ENCODE data around the gene ADGRL1. TPM values are rescaled to one million over a fixed set of nuclear protein-coding genes. Genes with fewer than 3 reads are reported as not detected.
"Not testable (repeated sequence)": the region's sequence is repeated elsewhere in the genome, so short reads cannot be mapped to it uniquely, and the experiment has no call there.

Gene ADGRL1
- total RNA-seq, 4 donors from 2014 or later: 22.8 to 58.6 (median 48.8) TPM

DNA sequence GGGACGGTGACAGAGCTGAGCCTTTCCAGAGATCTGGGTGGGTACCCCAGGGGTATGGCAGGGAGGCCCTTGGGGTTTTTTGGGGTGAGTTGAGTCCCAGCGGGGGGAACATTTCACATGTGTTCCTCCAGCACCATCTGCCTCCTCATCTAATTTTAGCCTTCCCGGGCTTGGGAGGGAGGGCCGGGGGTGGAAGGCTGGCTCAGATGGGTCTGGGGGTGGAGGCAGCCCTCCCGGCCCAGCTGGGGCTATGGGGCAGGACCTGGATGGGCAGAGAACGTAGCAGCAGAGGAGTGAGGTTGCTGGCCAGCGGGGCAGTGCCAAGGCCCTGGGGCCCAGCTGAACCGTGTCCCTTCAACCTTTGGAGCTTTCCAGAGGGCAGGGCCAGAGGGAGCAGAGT is 23.5 kb downstream of the ADGRL1 start:
- Histone ChIP-seq H3K36me3 (peaks cover 0 to 4% (median 0%) of the 10 kb centered on the region in 3 donors), H3K4me1 (no peaks in the 10 kb centered on the region), H3K9me3 (no peaks in the 10 kb centered on the region), H3K27me3 (no peaks in the 10 kb centered on the region), H3K27ac (no peak overlapping the region), H3K4me3 (no peak overlapping the region)
- no peak for DNase-seq
- no peak for TF ChIP-seq POLR2A (IDR thresholded peaks at IDR 0.05)
- TF ChIP-seq, protein P1, sequence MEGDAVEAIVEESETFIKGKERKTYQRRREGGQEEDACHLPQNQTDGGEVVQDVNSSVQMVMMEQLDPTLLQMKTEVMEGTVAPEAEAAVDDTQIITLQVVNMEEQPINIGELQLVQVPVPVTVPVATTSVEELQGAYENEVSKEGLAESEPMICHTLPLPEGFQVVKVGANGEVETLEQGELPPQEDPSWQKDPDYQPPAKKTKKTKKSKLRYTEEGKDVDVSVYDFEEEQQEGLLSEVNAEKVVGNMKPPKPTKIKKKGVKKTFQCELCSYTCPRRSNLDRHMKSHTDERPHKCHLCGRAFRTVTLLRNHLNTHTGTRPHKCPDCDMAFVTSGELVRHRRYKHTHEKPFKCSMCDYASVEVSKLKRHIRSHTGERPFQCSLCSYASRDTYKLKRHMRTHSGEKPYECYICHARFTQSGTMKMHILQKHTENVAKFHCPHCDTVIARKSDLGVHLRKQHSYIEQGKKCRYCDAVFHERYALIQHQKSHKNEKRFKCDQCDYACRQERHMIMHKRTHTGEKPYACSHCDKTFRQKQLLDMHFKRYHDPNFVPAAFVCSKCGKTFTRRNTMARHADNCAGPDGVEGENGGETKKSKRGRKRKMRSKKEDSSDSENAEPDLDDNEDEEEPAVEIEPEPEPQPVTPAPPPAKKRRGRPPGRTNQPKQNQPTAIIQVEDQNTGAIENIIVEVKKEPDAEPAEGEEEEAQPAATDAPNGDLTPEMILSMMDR (IDR thresholded peaks at IDR 0.05): no peak

DNA sequence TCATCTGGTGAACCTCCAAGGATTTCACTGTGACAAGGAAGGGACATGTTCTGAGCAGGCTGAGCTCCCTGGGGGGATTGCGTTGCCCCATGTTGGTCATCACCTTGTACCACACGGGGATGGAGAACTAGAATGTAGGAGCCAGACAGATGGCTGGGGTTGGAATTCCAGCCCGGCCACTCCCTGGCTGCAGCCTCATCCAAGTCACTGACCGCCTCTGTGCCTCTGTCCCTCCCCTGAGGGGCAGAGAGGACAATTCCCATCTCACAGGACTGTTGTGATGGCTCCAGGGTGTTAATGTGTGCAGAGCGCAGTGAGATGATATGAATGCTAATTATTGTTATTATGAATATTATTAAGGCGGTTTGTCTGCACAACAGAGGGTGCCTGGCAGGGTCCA is 24.1 kb downstream of the ADGRL1 start:
- Histone ChIP-seq H3K27ac (no peak overlapping the region), H3K27me3 (no peaks in the 10 kb centered on the region), H3K9me3 (no peaks in the 10 kb centered on the region), H3K4me3 (no peak overlapping the region), H3K4me1 (no peaks in the 10 kb centered on the region), H3K36me3 (peaks cover 0 to 10% (median 0%) of the 10 kb centered on the region in 3 donors)
- DNase-seq: no peak
- TF ChIP-seq, protein P1 (IDR thresholded peaks at IDR 0.05): no peak
- TF ChIP-seq POLR2A (IDR thresholded peaks at IDR 0.05): no peak

DNA sequence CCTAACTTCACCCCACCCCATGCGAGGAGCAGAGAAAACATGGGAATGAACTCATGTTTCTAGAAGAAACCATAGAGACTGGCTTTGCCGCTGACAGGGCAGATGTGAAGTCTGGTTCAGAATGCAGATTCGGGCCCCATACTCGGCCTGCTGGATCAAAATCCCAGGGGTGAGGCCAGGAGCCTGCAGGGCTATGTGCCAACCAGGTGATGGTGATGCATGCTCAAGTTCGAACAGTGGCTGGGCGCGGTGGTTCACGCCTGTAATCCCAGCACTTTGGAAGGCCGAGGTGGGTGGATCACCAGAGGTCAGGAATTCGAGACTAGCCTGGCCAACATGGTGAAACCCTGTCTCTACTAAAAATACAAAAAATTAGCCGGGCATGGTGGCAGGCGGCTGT is 24.8 kb downstream of the ADGRL1 start:
- DNase-seq: not testable (repeated sequence)

DNA sequence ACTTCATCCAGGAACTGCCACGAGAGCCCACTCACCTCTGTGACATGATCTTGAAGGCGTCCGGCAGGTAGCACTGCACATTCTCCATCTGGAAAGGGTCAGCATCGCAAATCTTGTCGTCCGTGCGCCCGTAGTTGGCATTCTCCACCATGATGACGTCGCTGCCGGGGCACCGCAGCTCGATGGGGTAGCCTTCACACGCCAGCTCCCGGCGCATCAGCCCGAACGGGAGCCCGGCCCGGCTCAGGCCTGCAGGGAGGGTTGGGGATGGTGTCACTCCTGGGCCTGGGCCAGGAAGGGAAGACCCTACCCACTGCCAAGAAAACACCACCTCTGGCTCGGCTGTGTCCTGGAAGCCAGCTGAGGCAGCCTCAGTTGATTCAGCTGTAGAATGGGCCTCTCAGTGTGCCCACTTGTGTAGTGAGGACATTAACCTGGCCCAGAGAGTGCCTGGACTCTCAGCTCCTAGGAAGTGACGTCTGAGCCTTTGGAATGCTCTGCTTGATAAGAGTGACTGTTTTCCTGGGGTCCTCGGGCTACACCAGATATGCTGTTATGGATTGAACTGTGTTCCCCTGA is 28.4 kb downstream of the ADGRL1 start:
- H3K27ac ChIP-seq: no peak overlapping the region
- H3K27me3 ChIP-seq: no peaks in the 10 kb centered on the region
- H3K36me3 ChIP-seq: peaks cover 0 to 36% (median 0%) of the 10 kb centered on the region in 3 donors
- TF ChIP-seq, protein P1 (IDR thresholded peaks at IDR 0.05): no peak
- no peak for TF ChIP-seq POLR2A (IDR thresholded peaks at IDR 0.05)
- no peak for DNase-seq
- H3K4me3 ChIP-seq: no peak overlapping the region
- no peaks in the 10 kb centered on the region for H3K4me1 ChIP-seq
- H3K9me3 ChIP-seq: no peaks in the 10 kb centered on the region

More for the DNA sequence above, 24.8 kb downstream of the ADGRL1 start:
- H3K4me3 ChIP-seq, H3K27me3 ChIP-seq, H3K27ac ChIP-seq, H3K9me3 ChIP-seq, H3K4me1 ChIP-seq: not testable (repeated sequence)
- H3K36me3 ChIP-seq: peaks cover 0 to 16% (median 0%) of the 10 kb centered on the region in 3 donors

DNA sequence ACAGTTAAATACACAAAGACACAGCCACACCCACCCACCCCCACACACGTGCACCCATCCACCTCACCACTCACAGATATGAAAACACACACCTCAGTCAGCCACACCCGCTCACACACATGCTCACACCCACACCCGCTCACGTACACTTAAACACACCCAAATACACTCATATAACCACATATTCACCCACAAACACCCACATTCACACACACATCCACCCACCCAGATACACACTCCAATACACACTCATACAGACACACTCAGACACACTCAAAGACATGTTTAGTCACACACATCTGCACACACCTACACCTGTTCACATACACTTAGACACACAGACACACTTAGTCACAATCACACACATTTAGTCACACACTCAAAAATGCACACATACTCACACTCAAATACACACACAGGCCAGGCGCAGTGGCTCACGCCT is 30.6 kb downstream of the ADGRL1 start:
- H3K36me3 ChIP-seq: peaks cover 0 to 58% (median 0%) of the 10 kb centered on the region in 3 donors
- no peak overlapping the region for H3K27ac ChIP-seq
- TF ChIP-seq POLR2A (IDR thresholded peaks at IDR 0.05): no peak
- TF ChIP-seq, protein P1 (IDR thresholded peaks at IDR 0.05): no peak
- no peaks in the 10 kb centered on the region for H3K9me3 ChIP-seq
- H3K4me3 ChIP-seq: no peak overlapping the region
- no peaks in the 10 kb centered on the region for H3K4me1 ChIP-seq
- no peaks in the 10 kb centered on the region for H3K27me3 ChIP-seq
- DNase-seq: no peak

DNA sequence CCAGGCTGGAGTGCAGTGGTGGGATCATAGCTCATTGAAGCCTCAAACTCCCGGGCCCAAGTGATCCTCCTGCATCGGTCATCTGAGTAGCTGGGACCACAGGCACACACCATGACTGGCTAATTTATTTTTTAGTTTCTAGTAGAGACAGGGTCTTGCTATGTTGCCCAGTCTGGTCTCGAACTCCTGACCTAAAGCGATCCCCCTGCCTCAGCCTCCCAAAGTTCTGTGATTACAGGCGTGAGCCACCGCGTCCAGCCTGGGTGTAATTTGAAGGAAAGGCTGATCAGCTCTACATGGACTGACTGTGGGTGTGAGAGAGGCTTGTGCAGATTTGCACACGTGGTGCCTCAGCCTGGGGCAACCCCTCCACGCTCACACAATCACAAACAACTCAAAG is 31.1 kb downstream of the ADGRL1 start:
- Histone ChIP-seq H3K36me3 (peaks cover 0 to 63% (median 0%) of the 10 kb centered on the region in 3 donors), H3K4me1 (no peaks in the 10 kb centered on the region), H3K27ac (no peak overlapping the region), H3K9me3 (no peaks in the 10 kb centered on the region), H3K27me3 (no peaks in the 10 kb centered on the region), H3K4me3 (no peak overlapping the region)
- TF ChIP-seq POLR2A (IDR thresholded peaks at IDR 0.05): no peak
- TF ChIP-seq, protein P1 (IDR thresholded peaks at IDR 0.05): no peak
- no peak for DNase-seq
